GM21619 (cell line): Measurements from ENCODE around the gene WFIKKN1.
"Not testable (repeated sequence)": the region's sequence is repeated elsewhere in the genome, so short reads cannot be mapped to it uniquely, and the experiment has no call there.

Experiments
- ATAC-seq: cut with Tn5 transposase; IDR thresholded peaks from one replicate; pipeline ENCODE4 v1.9.1; 2021; ENCODE audit not compliant: unreplicated experiment

The WFIKKN1 gene

DNA sequence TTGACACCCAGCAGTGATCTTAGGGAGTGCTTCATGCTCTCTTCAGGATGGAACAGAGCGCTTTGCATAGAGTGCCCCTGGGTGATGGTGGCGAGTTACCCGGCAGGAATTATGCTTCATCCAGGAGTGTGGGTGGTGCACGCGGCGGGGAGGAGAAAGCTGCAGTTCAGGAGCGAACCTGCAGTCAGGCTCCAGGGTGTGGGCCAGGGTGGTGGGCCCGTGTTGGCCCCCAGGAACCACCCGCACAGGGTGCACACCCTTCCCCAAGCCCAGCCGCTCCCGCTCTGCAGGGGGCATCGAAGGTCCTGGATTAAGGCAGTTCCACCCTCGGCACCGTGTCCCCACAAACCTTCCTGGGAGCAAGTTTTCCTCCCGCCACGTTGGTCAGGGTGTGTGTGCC, 37.0 kb upstream of the WFIKKN1 start:
- ATAC-seq: no peak

DNA sequence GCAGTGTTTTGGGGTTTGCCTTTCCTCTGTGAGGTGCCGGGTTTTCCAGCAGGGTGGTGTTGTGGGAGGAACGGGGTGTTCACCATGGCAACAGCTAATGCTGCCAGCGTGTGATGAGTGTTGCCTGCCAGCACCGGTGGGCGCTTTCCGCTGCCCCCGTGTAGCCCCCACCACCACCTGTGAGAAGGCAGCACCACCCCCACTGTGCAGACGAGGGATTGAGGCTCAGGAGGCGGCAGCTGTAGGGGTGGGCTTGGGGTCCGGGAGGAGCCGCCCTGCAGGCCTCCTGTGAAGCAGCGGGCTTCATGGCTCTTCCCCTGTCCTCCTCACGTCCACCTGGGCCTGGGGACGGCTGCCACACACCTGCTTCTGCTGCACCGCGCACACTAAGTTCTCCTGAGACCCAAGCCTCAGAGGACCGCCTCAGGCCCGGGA, 35.7 kb upstream of the WFIKKN1 start:
- no peak for ATAC-seq

DNA sequence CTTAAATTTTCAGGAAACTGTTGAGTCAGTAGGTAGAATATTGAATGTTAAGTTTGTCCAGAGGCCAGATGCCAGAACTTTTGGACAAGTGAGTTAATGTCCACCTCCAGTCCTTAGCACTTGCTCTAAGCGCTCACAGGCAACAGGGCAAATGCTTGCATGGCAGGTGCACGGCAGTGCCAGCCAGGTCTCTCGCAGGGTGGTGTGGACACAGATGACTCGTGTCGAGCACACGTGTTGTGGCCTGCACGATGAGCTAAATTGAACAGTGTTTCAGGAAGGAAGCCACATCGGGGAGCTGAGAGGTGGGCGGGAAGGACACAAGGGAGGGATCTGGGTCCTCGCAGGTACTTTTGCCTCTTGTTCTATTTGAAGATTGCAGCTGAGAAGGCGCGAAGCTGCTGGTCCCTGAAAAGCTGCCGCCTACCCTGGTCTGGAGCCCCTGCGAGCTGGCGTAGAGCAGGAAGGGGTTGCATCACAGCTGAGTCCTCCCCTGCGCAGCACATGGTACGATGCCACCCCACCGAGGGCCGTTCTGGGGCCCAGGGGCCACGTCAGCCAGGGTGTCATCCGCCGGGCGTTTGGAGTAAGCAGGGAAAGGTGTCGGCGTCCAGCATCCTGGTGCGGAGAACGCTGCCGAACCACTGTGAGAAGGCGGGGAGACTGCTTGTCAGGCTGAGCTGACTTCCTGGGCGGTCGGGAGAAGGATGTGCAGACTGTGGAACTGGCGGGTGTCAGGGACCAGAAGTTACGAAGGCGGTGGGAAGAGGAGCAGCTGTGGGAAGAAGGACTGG, 34.6 kb upstream of the WFIKKN1 start:
- ATAC-seq: no peak

DNA sequence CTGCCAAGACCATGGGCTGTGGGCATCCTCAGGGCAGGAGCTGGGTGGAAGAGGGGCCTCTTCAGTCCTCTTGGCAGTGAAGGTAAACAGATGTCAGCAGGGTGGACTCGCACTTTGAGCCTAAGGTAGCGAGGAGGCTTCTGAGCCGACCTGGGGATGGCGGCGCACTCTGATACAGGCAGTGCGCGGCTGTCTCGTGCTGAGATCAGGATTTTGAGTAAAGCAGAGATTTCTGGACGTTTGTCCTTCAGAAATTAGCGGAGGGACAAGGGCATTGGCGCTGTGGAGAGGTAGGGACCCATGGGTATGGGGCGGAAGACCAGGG, 34.1 kb upstream of the WFIKKN1 start:
- no peak for ATAC-seq

DNA sequence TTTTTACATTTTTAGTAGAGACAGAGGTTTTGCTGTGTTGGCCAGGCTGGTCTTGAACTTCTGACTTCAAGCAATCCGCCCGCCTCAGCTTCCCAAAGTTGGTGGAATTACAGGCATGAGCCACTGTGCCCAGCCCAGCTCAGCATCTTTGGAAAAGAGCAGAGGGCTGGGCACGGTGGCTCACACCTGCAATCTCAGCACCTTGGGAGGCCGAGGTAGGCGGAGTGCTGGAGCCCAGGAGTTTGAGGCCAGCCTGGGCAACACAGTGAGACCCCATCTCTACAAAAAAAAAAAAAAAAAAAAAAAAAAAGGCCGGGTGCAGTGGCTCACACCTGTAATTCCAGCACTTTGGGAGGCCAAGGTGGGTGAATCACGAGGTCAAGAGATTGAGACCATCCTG, 33.1 kb upstream of the WFIKKN1 start:
- not testable (repeated sequence) for ATAC-seq

DNA sequence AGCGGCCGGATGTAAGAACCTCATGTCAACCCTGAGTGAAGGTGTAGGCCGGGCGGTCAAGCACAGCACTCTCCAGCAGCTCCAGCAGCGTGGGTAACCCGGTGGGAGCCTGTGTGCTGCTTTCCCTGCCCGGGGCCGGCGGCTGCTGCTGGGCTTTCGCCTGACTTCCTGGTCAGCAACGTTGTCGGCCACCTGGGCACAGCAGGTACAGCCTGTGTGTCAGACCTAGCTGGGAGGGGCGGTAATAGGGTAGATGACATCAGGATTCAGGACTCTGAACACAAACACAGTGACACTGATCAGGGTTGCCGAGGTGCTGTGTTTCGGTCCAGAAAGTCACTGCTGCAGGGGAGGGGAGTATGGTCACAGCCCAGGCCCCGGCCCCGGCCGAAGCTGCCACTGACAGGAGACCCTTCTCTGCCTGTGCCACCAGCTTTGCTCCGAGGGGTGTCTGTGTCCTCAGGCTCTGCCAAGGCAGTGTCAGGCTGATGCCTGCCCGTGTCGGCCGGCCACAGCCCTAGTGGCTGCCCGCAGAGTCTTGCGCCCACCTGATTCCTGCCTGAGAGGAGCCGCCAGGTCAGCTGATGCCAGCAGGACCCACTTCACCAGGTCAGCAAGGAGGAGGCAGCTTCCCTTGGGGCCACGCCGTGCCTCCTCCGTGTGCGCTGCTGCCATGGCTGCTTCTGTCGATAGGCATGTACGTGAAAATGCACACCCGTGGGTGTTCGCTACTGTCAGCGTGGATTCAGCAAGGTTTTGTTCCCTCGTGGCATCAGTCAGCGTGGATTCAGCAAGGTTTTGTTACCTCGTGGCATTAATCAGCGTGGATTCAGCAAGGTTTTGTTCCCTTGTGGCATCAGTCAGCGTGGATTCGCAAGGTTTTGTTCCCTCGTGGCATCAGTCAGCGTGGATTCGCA, 31.7 kb upstream of the WFIKKN1 start:
- no peak for ATAC-seq

DNA sequence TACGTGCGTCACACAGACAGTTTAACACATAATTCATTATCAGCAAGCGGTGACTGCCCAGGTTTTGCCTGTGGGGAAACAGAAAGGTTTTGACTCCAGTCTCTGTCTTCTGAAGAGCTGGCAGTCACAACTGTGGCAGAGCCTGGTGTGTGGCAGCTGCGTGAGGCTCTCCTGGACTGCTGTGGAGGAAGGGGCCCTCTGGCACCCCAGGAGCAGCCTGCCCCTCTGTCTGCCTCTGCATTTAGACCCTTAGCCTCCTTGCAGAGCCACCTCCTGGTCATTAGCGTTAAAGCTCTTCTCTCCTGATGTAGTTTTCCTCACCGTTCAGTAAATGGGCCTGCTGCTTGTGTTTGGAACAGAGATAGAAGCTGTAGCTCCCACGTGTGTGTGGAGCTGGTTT, 30.0 kb upstream of the WFIKKN1 start:
- no peak for ATAC-seq

DNA sequence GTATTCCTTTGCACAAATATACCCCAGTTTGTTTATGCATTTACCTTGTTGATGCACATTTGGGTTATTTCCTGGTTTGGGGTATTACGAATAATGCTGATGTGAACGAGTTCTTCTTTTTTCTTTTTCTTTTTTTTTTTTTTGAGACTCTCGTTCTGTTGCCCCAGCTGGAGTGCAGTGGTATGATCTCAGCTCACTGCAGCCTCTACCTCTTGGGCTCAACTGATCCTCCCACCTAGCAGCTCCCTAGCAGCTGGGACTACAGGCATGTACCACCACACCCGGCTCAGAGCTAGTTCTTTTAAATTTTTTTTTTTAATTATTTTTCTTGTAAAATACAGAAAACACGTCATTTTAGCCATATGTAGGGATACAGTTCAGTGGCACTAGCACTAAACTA, 26.9 kb upstream of the WFIKKN1 start:
- ATAC-seq: no peak

DNA sequence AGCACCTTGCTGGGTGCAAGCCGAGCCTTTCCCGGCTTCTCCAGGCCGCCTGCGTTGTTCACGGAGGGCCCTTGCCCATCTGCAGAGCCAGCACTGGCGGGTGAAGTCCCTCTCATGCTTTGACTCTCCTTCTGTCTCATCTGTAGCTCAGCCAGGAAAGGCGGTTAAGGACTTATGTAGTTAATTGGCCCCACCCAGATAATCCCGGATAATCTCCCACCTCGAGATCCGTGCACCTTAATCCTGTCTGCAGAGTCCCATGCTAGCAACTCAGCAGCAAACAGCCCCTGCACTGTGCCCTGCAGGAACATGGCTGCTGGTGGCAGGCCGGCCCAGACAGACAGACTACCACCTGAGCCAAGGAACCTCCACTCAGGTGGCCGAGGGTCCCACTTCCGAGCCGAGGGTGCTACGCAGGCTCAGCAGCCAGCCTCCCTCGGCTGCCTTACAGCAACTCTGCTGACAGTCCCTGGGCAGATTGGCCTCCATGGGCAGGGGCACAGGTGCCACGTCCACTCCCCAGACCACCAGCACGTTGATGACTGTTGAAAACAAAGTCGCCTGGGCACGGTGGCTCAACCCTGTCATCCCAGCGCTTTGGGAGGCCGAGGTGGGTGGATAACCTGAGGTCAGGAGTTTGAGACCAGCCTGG, 24.0 kb upstream of the WFIKKN1 start:
- no peak for ATAC-seq

DNA sequence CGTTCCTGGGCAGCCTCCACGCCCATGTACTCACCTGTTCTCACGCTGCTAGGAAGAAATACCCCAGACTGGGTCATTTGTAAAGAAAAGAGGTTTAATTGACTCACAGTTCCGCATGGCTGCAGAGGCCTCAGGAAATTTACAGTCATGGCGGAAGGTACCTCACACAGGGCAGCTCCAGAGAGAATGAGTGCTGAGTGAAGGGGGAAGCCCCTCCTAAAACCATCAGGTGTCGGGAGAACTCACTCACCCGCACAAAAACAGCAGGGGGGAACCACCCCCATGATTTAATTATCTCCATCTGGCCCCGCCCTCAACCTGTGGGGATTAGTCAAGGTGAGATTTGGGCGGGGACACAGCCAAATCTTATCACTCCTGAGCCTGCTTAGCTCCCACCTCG, 22.8 kb upstream of the WFIKKN1 start:
- ATAC-seq: no peak

DNA sequence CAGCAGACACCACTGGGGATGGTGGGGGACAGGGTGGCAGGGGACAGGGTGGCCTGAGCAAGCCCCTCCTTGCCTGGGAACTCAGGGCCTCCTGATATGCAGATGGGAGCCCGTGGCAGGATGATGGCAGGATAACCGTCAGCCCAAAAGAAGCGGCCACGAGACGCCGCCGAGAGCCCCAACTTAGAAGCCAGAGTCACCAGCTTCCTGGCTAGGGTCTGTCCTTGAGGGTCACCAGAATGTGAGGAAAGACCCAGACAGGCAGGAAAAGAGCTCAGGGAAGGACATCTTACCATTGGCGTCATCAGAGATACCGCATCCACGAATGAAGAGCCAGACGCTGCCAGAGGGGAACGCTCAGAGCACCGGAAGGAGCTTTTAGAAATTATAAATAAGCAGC, 21.5 kb upstream of the WFIKKN1 start:
- no peak for ATAC-seq

DNA sequence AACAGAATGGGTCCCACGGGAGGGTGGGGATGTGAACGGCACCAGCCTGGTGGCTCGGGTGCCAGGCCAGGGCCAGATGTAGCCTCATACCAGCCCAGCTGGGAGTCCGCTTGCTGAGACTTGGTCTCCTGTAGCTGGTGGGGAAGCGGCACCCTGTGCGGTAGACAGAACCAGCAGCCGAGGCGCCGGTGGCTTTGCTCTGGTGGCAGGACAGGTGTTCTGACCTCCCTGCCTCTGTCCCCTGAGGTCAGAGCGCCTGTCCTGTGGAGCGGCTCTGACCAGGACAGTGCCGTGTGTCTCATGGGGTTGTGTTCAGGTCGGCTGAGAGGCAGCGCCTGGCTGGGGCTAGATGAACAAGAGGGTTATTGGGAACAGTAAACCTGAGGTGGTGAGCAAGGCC, 20.8 kb upstream of the WFIKKN1 start:
- ATAC-seq: no peak

DNA sequence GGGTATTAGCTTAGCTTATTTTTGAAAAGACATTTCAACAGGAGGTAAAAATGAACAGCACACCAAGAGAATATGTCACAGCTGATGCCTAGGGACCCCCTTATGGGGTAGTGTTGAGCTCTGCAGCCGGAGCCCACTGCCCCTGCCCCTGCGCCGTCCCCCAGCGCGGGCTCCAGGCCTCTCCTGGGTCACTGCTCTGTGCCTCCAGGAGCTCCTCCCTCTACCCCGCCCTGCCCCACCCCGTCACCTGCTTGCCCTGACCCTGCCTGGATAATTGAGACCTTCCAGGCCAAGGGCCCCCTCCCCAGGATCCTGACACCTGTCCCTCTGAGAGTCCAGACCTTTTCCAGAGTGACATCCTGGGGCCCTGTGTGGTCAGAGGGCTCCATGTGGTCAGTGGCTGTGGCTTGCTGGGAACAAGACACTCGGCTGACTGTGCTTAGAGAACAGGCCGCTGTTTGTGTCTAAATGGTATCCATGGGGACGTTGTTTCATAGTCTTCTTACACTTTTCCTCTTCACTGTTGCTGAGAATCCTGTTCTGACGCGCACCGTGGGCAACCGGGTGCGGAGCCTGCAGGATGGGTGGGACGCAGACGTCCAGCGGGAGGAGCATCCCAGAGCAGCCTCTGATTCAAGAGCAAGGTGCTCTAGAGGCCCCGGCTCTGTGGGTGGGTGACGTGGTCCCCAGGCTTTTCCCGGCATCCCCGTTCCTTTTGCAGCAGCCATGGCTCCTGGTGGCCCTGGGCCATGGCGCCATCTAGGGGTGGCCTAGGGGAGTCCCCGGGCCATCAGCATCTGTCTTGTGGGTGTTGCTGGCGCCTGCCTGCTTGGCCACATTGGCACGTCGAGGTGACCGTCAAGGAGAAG, 20.0 kb upstream of the WFIKKN1 start:
- ATAC-seq: no peak

DNA sequence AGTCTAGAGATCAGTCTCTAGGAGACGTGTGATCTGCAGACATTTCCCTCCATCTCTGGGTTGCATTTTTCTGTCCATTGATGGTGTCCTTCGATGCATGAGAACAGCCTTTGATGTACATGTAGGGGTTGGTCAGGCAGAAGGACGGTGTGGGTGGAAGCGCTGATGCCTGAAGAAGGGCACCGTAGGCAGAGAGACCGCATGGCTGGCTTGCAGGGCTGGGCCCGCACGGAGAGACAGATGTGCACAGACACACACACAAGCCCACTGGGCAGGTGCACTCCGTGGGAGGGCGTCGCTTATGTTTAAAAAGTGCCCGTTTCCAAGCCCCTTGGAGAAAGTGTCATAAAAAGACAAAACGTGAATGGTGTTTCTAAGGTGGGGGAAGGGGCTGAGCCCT, 15.7 kb upstream of the WFIKKN1 start:
- ATAC-seq: no peak

DNA sequence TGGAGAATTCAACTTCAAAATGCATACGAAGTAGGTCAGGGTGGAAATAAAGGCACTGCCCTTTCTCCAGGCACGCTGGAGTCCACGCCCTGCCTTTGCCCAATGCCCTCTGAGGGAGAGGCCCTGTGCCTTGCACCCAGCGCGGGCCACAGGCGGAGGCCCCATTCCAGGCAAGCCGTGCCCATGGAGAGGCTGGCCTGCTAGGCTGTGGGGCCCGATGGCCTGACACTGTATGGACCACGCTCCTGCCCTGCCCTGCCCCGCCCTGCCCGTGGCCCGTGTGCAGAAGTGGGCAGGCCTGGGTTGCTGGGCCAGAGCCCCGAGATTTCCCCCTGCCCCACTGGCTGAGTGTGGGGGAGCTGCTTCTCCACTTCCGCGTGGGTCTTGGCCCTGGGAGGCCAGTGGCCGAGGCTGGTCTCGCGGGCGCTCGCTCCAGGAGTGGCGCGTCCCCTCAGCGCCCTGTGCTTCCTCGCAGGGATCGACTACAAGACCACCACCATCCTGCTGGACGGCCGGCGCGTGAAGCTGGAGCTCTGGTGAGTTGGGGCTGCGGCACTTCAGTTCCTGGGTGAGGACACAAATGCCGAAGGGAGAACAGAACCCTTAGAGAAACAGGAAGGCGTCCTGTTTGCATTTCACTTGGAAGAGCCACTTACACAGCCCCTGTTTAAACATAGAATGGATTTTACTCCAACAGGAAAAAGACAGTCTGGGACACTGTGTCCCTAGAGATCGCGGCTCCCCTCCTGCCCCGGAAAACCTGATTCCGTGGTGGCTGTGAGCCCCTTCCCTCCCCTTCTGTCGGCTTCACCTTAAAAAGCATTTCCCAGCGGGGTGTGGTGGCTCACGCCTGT, 13.8 kb upstream of the WFIKKN1 start:
- no peak for ATAC-seq

DNA sequence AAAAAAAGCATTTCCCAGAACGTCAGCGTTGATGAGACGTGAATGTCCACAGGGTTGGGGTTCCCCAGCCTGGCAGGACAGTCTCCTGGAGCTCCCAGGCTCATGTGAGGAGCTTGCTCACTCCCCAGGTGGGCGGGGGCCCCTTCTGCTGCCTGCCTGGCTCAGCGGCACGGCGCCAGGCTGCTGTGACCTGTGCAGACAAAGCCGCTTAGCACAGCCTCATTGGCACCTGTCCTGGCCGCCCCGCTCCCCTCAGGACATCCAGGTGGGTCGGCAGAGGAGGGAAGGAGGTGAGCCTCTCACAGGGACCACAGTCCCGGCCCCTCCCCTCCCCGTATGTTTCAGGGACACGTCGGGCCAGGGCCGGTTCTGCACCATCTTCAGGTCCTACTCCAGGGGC, 12.9 kb upstream of the WFIKKN1 start:
- ATAC-seq: no peak

DNA sequence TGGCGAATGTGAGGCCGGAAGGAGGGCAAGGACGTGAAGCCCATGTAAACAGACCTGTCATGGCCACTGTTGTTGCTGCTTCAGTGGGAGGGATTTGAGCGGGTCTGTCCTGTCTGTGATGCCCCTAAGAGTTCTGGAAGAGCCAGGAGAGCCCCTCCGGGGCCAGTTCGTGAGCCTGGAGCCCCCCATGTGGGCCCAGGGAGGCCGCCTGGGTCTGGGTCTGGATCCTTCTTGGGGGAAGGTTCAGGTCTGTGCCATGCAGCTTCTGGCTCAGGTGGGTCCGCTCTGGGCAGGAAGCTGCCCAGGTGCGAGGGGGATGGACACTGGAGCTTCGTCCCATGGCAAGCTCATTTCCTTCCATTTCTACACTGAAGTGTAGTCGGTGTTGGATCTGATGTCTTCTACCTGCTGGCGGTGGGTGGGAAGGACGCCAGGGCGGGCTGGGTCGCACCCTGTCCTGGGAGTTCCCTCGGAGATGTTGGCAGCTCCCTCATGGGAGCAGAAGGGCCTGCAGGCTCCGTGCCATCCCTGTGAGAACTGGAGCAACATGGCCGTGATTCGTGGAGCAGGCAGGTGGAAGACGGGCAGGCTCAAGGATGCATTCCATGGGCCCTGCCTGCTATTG, 11.2 kb upstream of the WFIKKN1 start:
- no peak for ATAC-seq

DNA sequence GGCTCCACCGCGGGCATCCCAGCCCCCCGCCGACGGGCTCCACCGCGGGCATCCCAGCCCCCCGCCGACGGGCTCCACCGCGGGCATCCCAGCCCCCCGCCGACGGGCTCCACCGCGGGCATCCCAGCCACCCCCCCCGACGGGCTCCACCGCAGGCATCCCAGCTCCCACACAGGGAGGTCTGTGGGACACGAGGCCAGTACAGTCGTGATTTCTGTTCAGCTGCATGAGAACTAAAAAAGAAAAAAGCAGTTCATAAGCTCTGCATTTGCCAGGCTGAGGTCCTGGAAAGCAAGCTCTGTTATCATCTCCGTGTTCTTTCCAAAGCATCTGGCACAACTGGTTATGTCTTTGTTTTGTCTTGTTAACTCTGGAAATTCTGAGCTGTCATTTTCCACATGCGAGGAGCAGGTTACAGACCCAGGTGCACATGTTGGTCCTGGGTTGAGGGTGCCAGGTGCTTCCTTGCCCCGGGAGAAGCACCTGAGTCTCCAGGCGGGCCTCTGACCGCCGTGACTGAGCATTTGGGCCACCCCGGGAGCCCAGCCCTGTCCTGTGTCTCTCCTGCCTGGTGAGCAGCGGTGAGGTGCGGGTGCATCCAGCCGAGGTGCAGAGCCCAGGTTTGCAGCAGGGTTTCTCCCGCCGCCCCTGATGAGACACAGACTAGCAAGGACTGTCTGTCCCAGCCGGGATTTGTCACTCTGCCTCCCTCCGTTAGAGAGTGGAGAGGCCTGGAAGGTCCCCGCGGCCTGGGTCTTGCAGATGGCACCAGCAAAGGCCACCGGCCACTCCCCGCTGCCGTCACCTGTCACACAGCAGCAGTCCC, 9.9 kb upstream of the WFIKKN1 start:
- no peak for ATAC-seq
